ENCODE results near the gene NOP53. TPM values are rescaled to one million over a fixed set of nuclear protein-coding genes. Genes with fewer than 3 reads are reported as not detected.

Gene NOP53
- total RNA-seq, 6 experiments from 2014 or later: 73.6 to 105 (median 79.4) TPM

DNA sequence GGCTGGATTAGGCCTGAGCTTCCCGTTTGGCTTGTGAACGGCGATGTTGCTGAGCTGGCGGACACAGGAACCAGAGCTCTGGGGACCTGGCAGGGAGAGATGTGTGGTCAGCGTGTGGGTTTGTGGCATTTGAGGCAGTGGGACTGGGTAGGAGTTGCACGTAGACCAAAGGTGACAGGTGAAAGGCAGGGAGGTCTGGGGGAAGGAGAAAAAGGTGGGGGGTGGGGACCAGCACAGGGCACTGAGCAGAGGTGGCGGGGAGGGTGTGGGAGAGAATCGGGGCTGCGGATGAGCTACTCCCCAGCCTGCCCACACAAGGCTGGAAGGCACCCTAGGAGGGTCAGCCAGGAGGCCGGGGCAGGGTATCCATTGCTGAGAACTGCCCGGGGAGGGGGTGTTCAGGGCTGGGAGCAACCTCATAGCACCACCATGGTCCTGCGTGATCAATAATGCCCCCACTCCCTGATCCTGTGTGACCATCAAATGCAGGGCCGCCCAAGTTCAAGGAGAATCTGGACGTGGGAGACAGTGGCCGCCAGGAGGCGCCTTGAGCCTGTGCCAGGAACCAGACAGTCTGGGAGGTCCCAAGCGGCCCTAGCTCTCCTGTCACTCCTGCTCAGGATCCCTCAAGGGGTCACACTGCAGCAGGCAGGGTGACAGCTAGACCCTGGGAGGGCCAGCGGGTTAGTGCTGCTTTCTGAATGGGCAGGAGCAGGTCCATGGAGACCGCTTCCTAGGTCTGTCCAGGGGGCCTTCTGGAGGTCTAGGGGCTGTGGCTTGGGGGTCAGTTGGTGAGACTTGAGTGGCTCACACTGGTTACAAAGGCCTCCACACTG lies 20.4 kb downstream of the NOP53 start:
- no peaks in the 10 kb centered on the region for H3K36me3 ChIP-seq
- no peak overlapping the region for H3K27ac ChIP-seq
- 30% methylated on average over 13 of the region's 19 CpGs for WGBS (ENCODE audit: insufficient coverage, low coverage, low lambda C conversion rate, missing lambda C conversion rate)
- H3K27me3 ChIP-seq: no peaks in the 10 kb centered on the region
- no peaks in the 10 kb centered on the region for H3K4me1 ChIP-seq
- DNase-seq (peak in 2 of 3 donors; percentile 66 to 69), ATAC-seq (peak; percentile 53 to 67 (median 64))
- no peak for TF ChIP-seq POLR2A (IDR thresholded peaks at IDR 0.05)
- TF ChIP-seq, protein P1, sequence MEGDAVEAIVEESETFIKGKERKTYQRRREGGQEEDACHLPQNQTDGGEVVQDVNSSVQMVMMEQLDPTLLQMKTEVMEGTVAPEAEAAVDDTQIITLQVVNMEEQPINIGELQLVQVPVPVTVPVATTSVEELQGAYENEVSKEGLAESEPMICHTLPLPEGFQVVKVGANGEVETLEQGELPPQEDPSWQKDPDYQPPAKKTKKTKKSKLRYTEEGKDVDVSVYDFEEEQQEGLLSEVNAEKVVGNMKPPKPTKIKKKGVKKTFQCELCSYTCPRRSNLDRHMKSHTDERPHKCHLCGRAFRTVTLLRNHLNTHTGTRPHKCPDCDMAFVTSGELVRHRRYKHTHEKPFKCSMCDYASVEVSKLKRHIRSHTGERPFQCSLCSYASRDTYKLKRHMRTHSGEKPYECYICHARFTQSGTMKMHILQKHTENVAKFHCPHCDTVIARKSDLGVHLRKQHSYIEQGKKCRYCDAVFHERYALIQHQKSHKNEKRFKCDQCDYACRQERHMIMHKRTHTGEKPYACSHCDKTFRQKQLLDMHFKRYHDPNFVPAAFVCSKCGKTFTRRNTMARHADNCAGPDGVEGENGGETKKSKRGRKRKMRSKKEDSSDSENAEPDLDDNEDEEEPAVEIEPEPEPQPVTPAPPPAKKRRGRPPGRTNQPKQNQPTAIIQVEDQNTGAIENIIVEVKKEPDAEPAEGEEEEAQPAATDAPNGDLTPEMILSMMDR (IDR thresholded peaks at IDR 0.05): peak; percentile 58 to 67 (median 62)
- H3K9me3 ChIP-seq: no peaks in the 10 kb centered on the region
- intact Hi-C loops (cut with DNase I): no loop called here
- no peak overlapping the region for H3K4me3 ChIP-seq

DNA sequence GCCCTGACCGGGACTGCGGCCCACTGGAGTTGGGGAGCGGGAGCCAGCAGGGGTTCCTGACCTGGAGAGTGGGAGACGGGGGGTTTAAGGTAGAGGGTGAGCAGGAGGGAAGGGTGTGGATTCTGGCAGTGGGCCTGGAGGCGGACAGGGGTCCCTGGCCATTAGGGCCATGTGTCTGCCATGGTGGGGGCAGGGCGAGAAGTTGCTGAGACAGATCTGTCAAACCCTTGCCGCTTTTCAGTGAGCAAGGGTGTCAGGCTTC lies 20.9 kb downstream of the NOP53 start:
- no peak overlapping the region for H3K27ac ChIP-seq
- H3K4me1 ChIP-seq: no peaks in the 10 kb centered on the region
- intact Hi-C loops (cut with DNase I): no loop called here
- H3K36me3 ChIP-seq: no peaks in the 10 kb centered on the region
- DNase-seq: no peak
- H3K4me3 ChIP-seq: no peak overlapping the region
- WGBS (ENCODE audit: insufficient coverage, low coverage, low lambda C conversion rate, missing lambda C conversion rate): no CpG with 5 or more reads among the region's 7 CpGs
- no peaks in the 10 kb centered on the region for H3K9me3 ChIP-seq
- ATAC-seq: no peak
- TF ChIP-seq POLR2A (IDR thresholded peaks at IDR 0.05): no peak
- TF ChIP-seq, protein P1 (IDR thresholded peaks at IDR 0.05): no peak
- H3K27me3 ChIP-seq: no peaks in the 10 kb centered on the region

DNA sequence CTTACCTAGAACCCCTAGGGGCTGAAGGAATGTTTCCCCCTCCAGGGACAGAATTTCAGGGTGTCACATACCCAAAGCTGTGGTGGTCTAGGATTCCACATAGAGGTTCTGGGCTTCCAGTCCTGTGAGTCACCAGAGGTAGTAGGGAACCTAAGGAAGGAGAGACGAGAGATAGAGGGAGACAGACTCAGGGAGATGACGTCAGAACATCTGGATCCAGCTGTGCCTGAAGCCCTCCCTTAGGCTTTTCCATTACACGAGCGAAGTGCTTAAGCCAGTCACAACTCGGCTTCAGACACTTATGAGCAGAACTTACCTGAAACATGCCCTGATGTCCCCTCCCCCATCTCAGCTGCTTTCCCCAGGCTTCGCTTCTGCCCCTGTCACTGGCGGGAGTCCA lies 21.3 kb downstream of the NOP53 start:
- Histone ChIP-seq H3K27ac (no peak overlapping the region), H3K4me1 (no peaks in the 10 kb centered on the region), H3K36me3 (no peaks in the 10 kb centered on the region), H3K4me3 (no peak overlapping the region), H3K27me3 (no peaks in the 10 kb centered on the region), H3K9me3 (no peaks in the 10 kb centered on the region)
- WGBS (ENCODE audit: insufficient coverage, low coverage, low lambda C conversion rate, missing lambda C conversion rate): 87% methylated on average over 5 of the region's 7 CpGs
- DNase-seq (no peak), ATAC-seq (no peak)
- TF ChIP-seq POLR2A (IDR thresholded peaks at IDR 0.05): no peak
- TF ChIP-seq, protein P1 (IDR thresholded peaks at IDR 0.05): no peak
- intact Hi-C loops (cut with DNase I): no loop called here

DNA sequence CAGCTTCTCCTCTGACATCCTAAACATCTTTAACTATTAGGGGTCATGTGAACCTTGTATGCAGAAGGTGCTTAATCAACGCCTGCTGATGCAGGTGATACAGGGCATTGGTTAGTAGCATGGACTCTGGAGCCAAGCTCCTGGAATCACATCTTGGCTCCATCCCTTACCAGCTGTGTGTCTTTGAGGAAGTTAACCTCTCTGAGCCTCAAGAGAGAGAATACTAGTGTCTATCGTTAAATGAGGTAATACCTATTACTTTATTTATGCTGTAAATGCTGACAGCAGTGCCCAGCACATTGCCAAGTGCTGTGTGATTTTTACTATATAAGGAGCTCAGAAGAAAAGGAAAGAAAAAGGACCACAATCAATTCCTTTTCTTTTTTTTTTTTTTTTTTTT lies 22.0 kb downstream of the NOP53 start:
- H3K27ac ChIP-seq: no peak overlapping the region
- no peaks in the 10 kb centered on the region for H3K36me3 ChIP-seq
- DNase-seq: no peak
- intact Hi-C loops (cut with DNase I): no loop called here
- no peaks in the 10 kb centered on the region for H3K27me3 ChIP-seq
- no peak for ATAC-seq
- no peaks in the 10 kb centered on the region for H3K9me3 ChIP-seq
- H3K4me1 ChIP-seq: no peaks in the 10 kb centered on the region
- TF ChIP-seq, protein P1 (IDR thresholded peaks at IDR 0.05): no peak
- TF ChIP-seq POLR2A (IDR thresholded peaks at IDR 0.05): no peak
- H3K4me3 ChIP-seq: no peak overlapping the region
- 78% methylated on average over 1 of the region's 2 CpGs for WGBS (ENCODE audit: insufficient coverage, low coverage, low lambda C conversion rate, missing lambda C conversion rate)

Data from right lobe of liver (tissue), 6 donors.